Heart left ventricle (tissue), 13 donors: ENCODE measurements around the gene ADGRG2.

Source experiments
- CTCF ChIP-seq, 12 donors: fragments of 200-600 bp; sonication (generic) in 4 of 12; IDR thresholded peaks; one replicate each; pipeline versions ENCODE4 v1.5.0 to v1.8.0; 2018 to 2022; ENCODE audit warnings: antibody characterized with exemption in 12 of 12, mild to moderate bottlenecking in 5 of 12
- POLR2A ChIP-seq, 2 donors: fragments of 450-650 bp; IDR thresholded peaks; one replicate each; pipeline ENCODE4 v1.6.1; 2017; ENCODE audit warnings: antibody characterized with exemption in 2 of 2, mild to moderate bottlenecking in 2 of 2, moderate library complexity in 2 of 2
- donor health status: ischemic (EF 13 %, LVEDD 7.1; RV severe dilation, severe dysfunction).
- donor health status: DM: no; HTN: yes; CAD: no.
- donor health status: DM: no; HTN: no; CAD: no.
- donor health status: ischemic (EF 25% LVEDD 6.9; RV normal size, moderate dysfunction).
- donor health status: ischemic (EF 25% LVEDD 5.7; RV mildly dilated, moderate dysfunction).
- donor health status: ischemic (EF 35%, LVEDD 5.7; RV mildly dilated, moderate dysfunction).
- donor health status: nonischemic (EF 11% LVEDD 7.7; RV severe dilation, severe dysfunction).
- donor health status: DM: yes; HTN: yes; CAD: no.
- donor health status: PGD.
- donor health status: ischemic (EF 29% LVEDD 5.4; RV normal size, mild dysfunction).
- donor health status: nonischemic (EF 23%, LVEDD 6.1; RV moderate dilation, normal function).

- TF ChIP-seq CTCF (IDR thresholded peaks at IDR 0.05) (no peak), POLR2A (IDR thresholded peaks at IDR 0.05) (no peak)
Observed at GRCh38 chrX:19133231-19133630, 11.0 kb upstream of the ADGRG2 start.
